Endothelial cell of umbilical vein (primary cell): ENCODE results near the gene THUMPD2. TPM values are rescaled to one million over a fixed set of nuclear protein-coding genes. Genes with fewer than 3 reads are reported as not detected.

ENCODE experiments used
- Bru-seq: library from RNA; stranded (reverse); fragments of 400-500 nt; gene quantifications from one replicate; lab custom pipeline; 2021; lab: Mats Ljungman, UMichigan
- BruChase-seq, 2 experiments: library from RNA; stranded (reverse); fragments of 400-500 nt; gene quantifications; one replicate each; lab custom pipeline; 2021; lab: Mats Ljungman, UMichigan
- BruUV-seq: library from RNA; stranded (reverse); fragments of 400-500 nt; replicated peaks from 2 replicates; lab custom pipeline; 2021; lab: Mats Ljungman, UMichigan
- CTCF ChIA-PET: fragments of 300-600, 350-600 bp; sonication (Branson Sonifier 250); formaldehyde crosslinking; loops from one replicate; lab custom pipeline; 2021; ENCODE audit warnings: antibody characterized with exemption, inconsistent platforms; lab: Charles Lee
- POLR2A ChIA-PET: fragments of 300-600, 350-600 bp; sonication (Branson Sonifier 250); formaldehyde crosslinking; loops from one replicate; lab custom pipeline; 2021; ENCODE audit warnings: antibody characterized with exemption, inconsistent platforms; lab: Charles Lee
- DNase-seq: peaks from one replicate; pipeline ENCODE4 v3.0.0-alpha.2; 2011; ENCODE audit warnings: low read depth, low spot score
- FAIRE-seq: peaks from 2 replicates; lab custom pipeline; 2011; peaks lifted over from hg19 to GRCh38; lab: Jason Lieb, UNC
- H2AFZ ChIP-seq: 2 replicates; pipeline ENCODE4 v1.6.0; 2012; ENCODE audit warnings: low read depth, low read length, control low read depth, inconsistent platforms
- H3K27ac ChIP-seq: 2 replicates; pipeline ENCODE4 v1.5.1; 2011; ENCODE audit warnings: low read depth, mild to moderate bottlenecking, control low read depth, low read length, moderate library complexity; ENCODE audit not compliant: insufficient read depth
- H3K27me3 ChIP-seq, 2 experiments: 2 replicates each; pipeline versions ENCODE4 v1.6.0 to v1.6.1; 2011; ENCODE audit warnings: low read length in 2 of 2, mixed read lengths in 1 of 2; ENCODE audit not compliant: control insufficient read depth in 2 of 2, insufficient read depth in 2 of 2
- H3K36me3 ChIP-seq, 2 experiments: 2 replicates in 1 of 2; 3 replicates in 1 of 2; pipeline ENCODE4 v1.5.1; 2011; ENCODE audit warnings: low read length in 2 of 2, mild to moderate bottlenecking in 1 of 2, moderate library complexity in 1 of 2; ENCODE audit not compliant: control insufficient read depth in 2 of 2, insufficient read depth in 2 of 2; ENCODE audit errors: extremely low read depth in 1 of 2
- H3K4me1 ChIP-seq: 3 replicates; pipeline ENCODE4 v1.5.1; 2011; ENCODE audit warnings: mild to moderate bottlenecking, low read length; ENCODE audit not compliant: control insufficient read depth, insufficient read depth; ENCODE audit errors: extremely low read depth
- H3K4me2 ChIP-seq: 2 replicates; pipeline ENCODE4 v1.6.1; 2011; ENCODE audit warnings: low read length, control low read depth, mixed read lengths; ENCODE audit not compliant: insufficient read depth
- H3K4me3 ChIP-seq, 3 experiments: fragments of 200-600 bp in 1 of 3; sonication (generic), shearing (Covaris generic) in 1 of 3; replicated peaks in 1 of 3; 2 replicates each; pipeline ENCODE4 v1.5.1; 2011 to 2016; ENCODE audit warnings: control low read depth in 3 of 3, low read length in 3 of 3, mild to moderate bottlenecking in 2 of 3, inconsistent platforms in 1 of 3, low read depth in 1 of 3, moderate library complexity in 1 of 3; ENCODE audit not compliant: insufficient read depth in 1 of 3
- H3K79me2 ChIP-seq: 2 replicates; pipeline ENCODE4 v1.6.0; 2012; ENCODE audit warnings: low read length, inconsistent platforms; ENCODE audit not compliant: control insufficient read depth, insufficient read depth
- H3K9ac ChIP-seq: replicated peaks from 2 replicates; pipeline ENCODE3; 2011; ENCODE audit warnings: low read length, control low read depth; ENCODE audit not compliant: insufficient read depth; ENCODE audit errors: extremely low read depth
- H3K9me1 ChIP-seq: replicated peaks from 3 replicates; pipeline ENCODE4 v1.6.0; 2011; ENCODE audit warnings: mild to moderate bottlenecking, low read length; ENCODE audit not compliant: control insufficient read depth, insufficient read depth; ENCODE audit errors: extremely low read depth
- H3K9me3 ChIP-seq: replicated peaks from 2 replicates; pipeline ENCODE4 v1.5.1; 2012; ENCODE audit warnings: low read length, inconsistent platforms; ENCODE audit not compliant: control insufficient read depth, insufficient read depth
- H4K20me1 ChIP-seq: replicated peaks from 2 replicates; pipeline ENCODE3; 2011; ENCODE audit warnings: mild to moderate bottlenecking, low read length; ENCODE audit not compliant: control insufficient read depth, insufficient read depth; ENCODE audit errors: extremely low read depth
- GATA2 ChIP-seq: IDR thresholded peaks from 2 replicates; pipeline ENCODE4 v1.7.0; 2011; ENCODE audit warnings: low read depth, mild to moderate bottlenecking, moderate library complexity, mixed read lengths, low read length; ENCODE audit not compliant: insufficient read length, insufficient read depth
- JUN ChIP-seq: IDR thresholded peaks from 2 replicates; pipeline ENCODE4 v1.6.1; 2011; ENCODE audit warnings: borderline replicate concordance, low read depth; ENCODE audit not compliant: insufficient read length, insufficient read depth
- MAX ChIP-seq: IDR thresholded peaks from 2 replicates; pipeline ENCODE4 v1.6.1; 2011; ENCODE audit not compliant: insufficient read depth, insufficient read length
- POLR2A ChIP-seq: IDR thresholded peaks from 2 replicates; pipeline ENCODE4 v1.6.1; 2012; ENCODE audit warnings: low read depth, mild to moderate bottlenecking, control low read depth, low read length
- POLR2AphosphoS5 ChIP-seq: IDR thresholded peaks from 2 replicates; pipeline ENCODE4 v1.6.1; 2012; ENCODE audit warnings: low read depth, mild to moderate bottlenecking, control low read depth, low read length, moderate library complexity; ENCODE audit not compliant: insufficient read depth
- dilution Hi-C: fragments of 300-500 bp; cut with MboI; formaldehyde crosslinking; loops from one replicate; pipeline ENCODE4 v1.15.0; 2019; ENCODE audit warnings: low sequenced_read_pairs; ENCODE audit not compliant: extremely low pct_ligation_motif_present
- intact Hi-C: fragments of 100-400 bp; cut with micrococcal nuclease; formaldehyde crosslinking; loops from one replicate; pipeline ENCODE4 v1.10.0; 2022
- long read RNA-seq: library from polyadenylated mRNA; stranded (forward); transcript quantifications from one replicate; pipeline ENCODE4 v2.0.0, GENCODE V29; 2021
- polyA minus RNA-seq, 3 experiments: library from RNA; depleted of rRNA, polyadenylated mRNA; stranded (reverse); fragments of >200 nt; gene quantifications; 1 replicate in 1 of 3; 2 replicates in 2 of 3; pipeline ENCODE4 v1.2.3, GENCODE V29; 2011
- polyA plus RNA-seq, 4 experiments: library from polyadenylated mRNA; depleted of rRNA in 3 of 4; stranded (reverse) in 3 of 4; unstranded in 1 of 4; fragments of >200 nt; gene quantifications; 2 replicates each; pipeline versions ENCODE4 v1.2.1 to v1.2.3, GENCODE V29; 2011 to 2012; ENCODE audit warnings: missing spikeins in 1 of 4
- total RNA-seq: library from RNA; stranded (reverse); gene quantifications from 2 replicates; pipeline ENCODE4 v1.2.3, GENCODE V29; 2021

THUMPD2 gene
- 8.2 and 8.9 TPM in 2 replicates for total RNA-seq
- 3.5 and 4.3 TPM in 2 replicates for polyA plus RNA-seq
- polyA plus RNA-seq (2011; cell fraction: cytosol; rRNA removed), result 6.1 TPM in 2 replicates
- 22.7 and 24.2 TPM in 2 replicates for polyA plus RNA-seq (2011; cell fraction: nucleus; rRNA removed)
- polyA plus RNA-seq (2012), result 6.8 and 7.9 TPM in 2 replicates
- polyA minus RNA-seq, result 7.6 and 8.6 TPM in 2 replicates
- polyA minus RNA-seq (2011; cell fraction: cytosol; rRNA and poly(A)+ RNA removed), result 5.1 TPM
- polyA minus RNA-seq (2011; cell fraction: nucleus; rRNA and poly(A)+ RNA removed), result 17.6 and 27.2 TPM in 2 replicates
- Bru-seq, nascent RNA, result percentile 92 among the genes with signal in this experiment
- percentile 62 among the genes with signal in this experiment for BruChase-seq, experiment 1, labeled RNA remaining after a 6-hour chase
- BruChase-seq, experiment 2, labeled RNA remaining after a 2-hour chase, result percentile 76 among the genes with signal in this experiment
- long read RNA-seq, transcript THUMPD2-204 (10 exons, 1,970 nt), result major isoform, 19 of 38 reads
- long read RNA-seq, partial matches to known transcripts, result 1 of 38 reads
- long read RNA-seq, other reads (novel, unspliced or antisense), result 15 of 38 reads

GRCh38 chr2:39778775-39779340, at the start of gene THUMPD2:
THUMPD2 (minus strand) TSS chr2:39779258; CDS start chr2:39779239, 19 bp downstream.
- peak within 1 kb of the TSS; percentile 97 for H2AFZ ChIP-seq
- peak within 1 kb of the TSS; percentile 72 for H3K27ac ChIP-seq
- no peaks in the 10 kb centered on the region for H3K9me1 ChIP-seq
- BruUV-seq, result TSS peak; percentile 50
- H3K4me2 ChIP-seq, result peak within 1 kb of the TSS; percentile 100
- peak within 1 kb of the TSS; percentile 56 to 85 (median 77) for H3K4me3 ChIP-seq
- peak within 1 kb of the TSS; percentile 83 for H3K9ac ChIP-seq
- no peaks in the 10 kb centered on the region for H3K27me3 ChIP-seq
- dilution Hi-C loops (no loop called here), intact Hi-C loops (loop anchor here (5.0 kb wide), 1 partner anchor 817 kb away; no protein-coding TSS in a partner anchor)
- ChIA-PET POLR2A (no interaction called here), CTCF (no interaction called here)
- TF ChIP-seq POLR2AphosphoS5 (peak; percentile 88), MAX (peak; percentile 51), GATA2 (no peak), JUN (no peak), POLR2A (peak; percentile 80)
- peak; percentile 79 for FAIRE-seq
- H3K4me1 ChIP-seq, result peaks cover 17% of the 10 kb centered on the region
- H3K36me3 ChIP-seq, result no peaks in the 10 kb centered on the region
- H3K79me2 ChIP-seq, result peaks cover 48% of the 10 kb centered on the region
- H3K9me3 ChIP-seq, result no peaks in the 10 kb centered on the region
- H4K20me1 ChIP-seq, result no peaks in the 10 kb centered on the region
- DNase-seq, result peak; percentile 61
